Stimulated activated CD4-positive, alpha-beta T cell treated with anti-CD3 and anti-CD28 coated beads, Interleukin-1b, Interleukin-23, amount 100 ng/mL, for 4 hours (primary cell): ENCODE measurements around the gene LSAMP.

ENCODE experiments used
- DNase-seq, 2 donors: peaks; one replicate each; pipeline ENCODE4 v3.0.0-alpha.2; 2020; ENCODE audit warnings: low read depth in 2 of 2

LSAMP gene

DNA sequence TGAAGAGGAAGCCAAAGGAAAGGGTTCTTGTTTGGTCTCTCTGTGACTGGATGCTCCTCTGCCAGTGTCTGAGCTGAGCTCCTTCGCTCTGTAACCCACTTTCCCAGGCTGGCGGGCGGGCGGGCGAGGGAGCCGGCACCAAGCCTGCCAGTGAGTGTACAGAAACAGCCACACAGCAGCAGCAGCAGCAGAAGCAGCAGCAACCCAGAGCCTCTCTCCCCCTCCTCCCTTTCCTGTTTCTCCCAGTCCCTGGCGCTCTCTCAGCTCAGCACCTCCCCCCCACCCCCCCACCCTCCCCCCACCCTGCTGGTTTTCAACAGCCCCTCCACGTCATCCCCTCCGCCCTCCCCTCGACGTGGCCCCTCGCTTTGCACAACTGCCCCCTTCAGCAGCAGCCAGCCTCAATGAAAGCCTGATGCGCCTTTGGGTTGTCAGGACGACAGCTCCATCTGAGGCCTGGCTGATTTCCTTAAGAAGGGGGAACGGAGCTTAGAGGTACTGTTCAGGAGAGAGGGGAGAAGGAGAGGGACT is at the start of gene LSAMP:
Gene LSAMP (minus strand): TSS at position 177 of the 531 bp plus-strand sequence.
- DNase-seq = no peak

DNA sequence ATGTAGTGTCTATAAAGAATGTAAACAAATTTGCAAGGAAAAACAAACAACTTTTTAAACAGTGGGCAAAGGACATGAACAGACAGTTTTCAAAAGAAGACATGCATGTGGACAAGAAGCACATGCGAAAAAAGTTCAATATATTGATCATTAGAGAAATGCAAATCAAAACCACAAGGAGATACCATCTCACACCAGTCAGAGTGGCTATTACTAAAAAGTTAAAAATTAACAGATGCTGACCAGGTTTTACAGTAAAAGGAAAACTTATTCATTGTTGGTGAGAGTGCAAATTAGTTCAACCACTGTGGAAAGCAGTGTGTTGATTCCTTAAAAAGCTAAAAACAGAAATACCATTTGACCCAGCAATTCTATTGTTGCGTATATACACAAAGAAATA is 47.1 kb upstream of the LSAMP start:
- DNase-seq = no peak

DNA sequence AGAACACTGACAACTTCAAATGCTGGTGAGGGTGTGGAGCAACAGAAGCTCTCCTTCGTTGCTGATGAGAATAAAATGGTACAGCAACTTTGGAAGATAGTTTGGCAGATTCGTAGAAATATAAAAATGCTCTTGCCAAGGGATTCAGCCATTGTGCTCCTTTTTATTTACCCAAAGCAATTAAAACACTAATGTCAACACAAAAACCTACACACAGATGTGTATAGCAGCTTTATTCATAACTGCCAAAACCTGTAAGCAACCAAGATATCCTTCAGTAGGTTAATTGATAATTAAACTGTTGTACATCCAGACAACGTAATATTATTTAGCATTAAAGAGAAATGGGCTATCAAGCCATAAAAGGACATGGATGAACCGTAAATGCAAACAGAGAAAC is 37.8 kb upstream of the LSAMP start:
- DNase-seq = no peak

DNA sequence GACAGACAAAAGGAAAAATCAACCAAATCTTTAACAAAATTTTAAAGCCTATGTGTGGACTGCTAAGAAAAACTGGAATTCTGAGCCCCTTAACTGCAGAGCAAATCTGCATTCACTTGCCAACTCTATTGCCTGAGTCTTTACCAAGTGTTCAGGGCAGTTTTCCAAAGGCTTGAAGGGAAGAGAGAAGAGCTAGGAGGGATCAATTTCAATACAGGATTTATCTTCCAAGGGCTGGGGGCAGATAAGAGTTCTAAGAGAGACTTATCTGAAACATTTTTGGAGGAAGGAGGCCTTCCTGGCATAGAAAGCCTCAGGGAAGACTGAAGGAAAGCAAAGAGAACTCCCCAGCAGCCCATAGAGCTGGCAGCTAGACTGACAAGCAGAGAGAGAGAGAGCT is 31.4 kb upstream of the LSAMP start:
- no peak for DNase-seq

DNA sequence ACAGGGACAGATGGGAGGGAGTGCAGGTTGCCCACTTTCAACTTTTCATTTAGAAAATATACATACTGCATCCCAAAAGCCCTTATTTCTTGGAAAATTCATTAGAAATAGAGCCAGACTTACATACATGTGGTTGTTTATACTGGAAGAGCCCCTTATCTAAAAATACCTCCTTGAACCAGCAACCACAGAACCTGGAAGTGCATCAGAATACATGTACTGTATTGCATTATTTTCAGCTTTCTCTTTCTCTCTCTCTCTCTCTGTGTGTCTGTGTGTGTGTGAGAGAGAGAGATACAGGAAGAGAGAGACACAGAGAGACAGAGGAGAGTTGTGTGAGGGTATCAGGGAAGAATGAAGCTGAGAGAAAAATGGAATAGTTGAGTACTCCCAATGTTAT is 29.5 kb upstream of the LSAMP start:
- DNase-seq = no peak

DNA sequence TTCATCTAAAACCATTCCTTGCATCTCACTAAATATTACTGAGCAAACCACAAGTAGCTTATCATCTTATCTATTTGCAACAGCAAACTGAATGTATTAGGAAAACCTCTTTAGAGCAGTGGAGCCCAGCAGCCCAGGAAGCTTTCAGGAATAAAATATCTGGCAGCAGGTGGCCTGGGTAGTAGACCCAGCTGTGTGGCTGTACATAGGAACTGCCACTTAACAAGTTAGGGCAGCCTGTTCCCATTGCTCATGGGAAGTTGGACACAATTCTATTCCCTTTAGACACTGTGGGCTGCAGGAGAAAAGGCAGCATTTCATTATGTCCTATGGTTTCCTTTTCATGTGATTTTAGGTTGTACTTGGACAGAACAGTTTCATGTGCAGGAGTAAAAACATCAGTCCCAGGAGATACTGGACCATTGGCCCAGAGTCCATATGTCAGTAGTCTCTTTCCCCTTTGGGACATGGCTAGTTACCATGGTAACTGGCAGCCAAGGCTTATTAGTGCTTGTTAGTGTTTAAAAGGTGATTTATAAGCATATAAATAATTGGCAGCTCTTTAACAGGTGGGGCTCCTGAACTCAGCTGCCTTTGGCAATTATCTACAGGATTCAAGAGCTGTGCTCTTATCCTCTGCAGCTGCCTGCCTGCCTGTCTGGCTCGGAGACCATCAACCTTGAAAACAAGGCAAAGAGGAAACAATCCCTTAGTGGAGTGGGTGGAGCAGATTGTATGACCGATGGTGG is 28.9 kb upstream of the LSAMP start:
- DNase-seq = no peak

DNA sequence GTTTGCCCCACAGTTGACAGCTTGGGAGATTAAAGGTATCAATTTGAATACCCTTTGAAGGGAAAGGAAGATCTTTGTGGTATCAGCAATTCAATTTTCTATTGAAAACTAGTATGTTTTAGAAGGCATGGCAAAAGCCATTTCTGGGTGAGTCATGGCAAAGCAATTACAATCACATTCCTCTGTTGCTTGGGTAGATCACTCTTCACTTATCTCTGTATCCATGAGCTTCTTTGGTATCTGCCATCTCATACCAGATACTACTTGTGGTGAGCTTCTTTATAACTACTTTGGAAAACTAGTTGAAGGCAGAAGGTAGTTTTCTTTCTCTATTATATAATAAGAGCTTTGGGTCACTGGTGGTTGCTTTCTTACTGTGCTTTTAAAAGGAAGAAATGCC is 28.3 kb upstream of the LSAMP start:
- no peak for DNase-seq

DNA sequence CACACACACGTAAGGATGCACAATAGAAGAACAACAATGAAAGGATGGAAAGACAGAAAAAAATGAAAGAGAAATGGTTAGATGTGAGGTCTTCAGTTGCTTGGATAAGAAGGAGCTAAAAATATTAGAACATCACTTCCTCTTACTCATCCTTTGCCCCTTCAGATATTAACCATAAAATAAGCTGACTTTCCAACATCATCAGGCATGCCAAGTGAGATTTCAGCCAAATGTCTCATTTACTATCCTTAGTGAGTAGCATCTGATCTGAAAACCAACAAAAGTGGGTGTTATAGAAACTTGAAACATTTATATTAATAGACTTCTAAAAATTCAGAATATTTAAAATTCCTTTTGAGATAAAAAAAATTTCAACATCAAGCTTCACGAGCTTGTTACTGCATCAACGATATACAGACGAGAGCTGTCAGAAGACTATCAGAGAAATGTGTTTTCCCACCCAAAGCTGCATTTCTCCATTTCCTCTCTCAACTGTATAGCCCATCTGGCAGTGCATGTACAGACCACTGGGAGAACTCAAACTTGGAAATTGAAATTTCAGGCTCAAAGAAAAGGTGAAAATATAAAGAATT is 25.4 kb upstream of the LSAMP start:
- DNase-seq = no peak

DNA sequence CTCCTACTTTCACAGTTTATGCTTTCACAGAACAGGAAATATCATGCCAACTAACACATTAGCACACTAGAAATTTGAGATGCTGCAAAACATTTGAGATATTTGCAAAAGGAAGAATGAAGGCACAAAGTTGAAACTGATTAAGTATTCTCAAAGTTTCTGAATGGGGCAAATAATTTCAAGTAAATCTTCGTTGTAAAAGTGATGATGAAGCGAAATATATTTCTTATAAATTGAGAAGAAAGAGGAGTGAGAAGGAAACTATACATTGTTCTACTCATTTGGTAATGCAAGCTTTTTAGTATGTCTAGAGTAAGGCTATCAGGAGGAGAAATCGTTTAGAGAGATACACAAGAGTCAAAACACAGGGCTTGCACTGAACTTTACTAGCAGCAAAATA is 24.3 kb upstream of the LSAMP start:
- DNase-seq = no peak

DNA sequence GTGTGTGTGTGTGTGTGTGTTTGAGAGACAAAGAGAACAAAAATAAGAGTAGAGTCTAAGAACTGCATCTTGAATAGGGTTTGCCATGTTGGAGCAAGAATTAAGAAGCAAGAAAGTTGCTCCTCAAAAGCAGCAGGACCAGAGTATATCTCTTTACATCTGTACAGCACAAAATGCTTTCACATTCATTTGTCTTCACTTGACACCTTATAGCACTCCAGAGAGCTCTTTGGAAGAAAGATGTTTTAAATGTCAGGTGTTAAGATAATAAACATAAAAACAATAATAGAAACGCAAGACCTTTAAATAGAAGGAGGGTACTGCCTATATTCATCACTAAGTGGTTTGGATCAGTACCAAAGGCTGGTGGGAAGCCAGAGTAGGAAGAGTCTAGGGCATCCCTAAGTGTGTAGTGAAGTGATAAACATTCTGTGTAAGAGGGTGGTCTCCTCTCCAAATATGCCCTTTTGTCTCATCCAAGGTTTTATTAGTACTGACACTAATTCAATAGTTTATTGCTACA is 19.1 kb upstream of the LSAMP start:
- DNase-seq = no peak

DNA sequence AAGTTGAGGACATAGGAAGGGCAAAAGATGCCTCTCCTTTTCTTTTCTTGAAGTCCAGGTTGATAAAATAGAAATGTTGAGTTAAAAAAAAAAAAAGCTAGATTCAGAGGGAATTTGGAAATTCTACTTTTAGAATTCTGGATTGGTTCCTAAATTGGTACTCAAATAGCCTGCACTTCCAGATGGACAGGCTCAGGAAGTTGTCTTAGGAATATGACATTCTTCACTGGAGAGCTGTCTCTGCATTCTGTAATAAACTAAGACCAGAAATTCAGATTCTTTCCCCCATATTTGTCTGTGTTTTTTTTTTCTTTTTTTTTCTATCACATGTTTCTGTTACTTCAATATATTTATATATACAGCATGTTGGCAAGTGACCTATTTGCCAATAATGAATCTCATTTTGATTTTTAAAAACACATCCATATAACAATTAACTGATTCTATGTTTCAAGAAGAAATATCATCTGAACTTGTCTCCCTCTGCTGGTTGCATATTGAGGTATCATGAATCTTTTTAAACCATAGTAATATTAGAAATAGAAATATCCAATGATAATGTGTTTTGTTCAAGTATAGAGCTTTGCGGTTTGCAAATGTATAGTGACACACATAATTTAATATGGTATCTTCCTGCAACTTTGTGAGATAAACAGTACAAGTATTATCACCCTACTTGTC is 8.5 kb upstream of the LSAMP start:
- no peak for DNase-seq

DNA sequence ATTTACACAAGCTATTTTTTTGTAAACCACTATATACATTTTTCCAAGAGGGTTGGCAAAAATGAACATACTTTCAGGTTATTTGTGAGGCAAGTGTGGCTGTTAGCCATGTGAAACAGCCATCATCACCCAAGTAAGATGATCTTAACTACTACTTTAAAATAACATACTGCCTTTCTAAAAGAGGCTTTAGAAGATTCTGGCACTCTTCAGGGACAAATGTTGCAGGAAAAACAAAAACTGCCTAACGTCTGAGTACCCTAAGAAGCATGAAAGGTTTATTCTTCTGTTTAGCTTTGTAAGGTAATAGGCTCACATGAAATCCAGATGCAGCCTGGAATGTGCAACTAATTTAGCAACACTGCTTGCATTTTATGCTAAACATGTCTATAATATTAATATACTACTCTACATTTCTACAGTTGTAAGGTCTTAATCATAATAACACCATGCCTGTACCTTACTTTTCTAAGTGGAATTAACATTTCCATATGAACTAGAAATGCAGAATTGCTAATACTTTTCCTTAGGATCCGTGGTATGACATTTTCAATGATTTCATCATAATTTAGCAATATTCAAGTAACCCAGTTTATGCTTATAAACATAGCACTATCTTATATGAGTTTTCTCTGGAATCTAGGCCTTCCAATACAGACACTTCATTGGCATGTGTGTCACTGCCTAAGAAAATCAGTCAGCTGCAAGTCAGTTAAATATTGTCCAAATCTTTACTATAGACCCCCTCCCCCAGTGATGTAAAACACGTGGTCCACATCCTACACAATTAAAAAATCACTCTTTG is 4.5 kb upstream of the LSAMP start:
- DNase-seq = no peak

DNA sequence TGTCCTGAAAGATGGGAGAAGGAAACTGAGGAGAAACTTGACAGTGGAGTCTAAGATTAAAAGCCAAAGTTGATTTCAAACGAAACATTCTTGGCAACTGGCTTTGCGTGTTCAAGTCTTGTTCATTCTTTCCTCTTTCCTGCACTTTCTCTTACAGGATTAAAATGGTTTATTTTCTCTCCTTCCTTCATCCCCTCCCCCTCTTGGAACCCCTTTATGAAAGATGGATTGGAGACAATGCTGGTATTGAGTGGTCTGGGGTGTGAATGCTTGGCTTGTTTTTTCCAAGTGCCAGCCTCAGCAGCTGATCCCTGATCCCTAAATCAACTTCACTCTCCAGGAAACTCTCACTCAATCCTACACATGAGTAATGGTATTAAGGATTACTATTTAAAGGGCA is 703 bp upstream of the LSAMP start:
- DNase-seq = no peak

DNA sequence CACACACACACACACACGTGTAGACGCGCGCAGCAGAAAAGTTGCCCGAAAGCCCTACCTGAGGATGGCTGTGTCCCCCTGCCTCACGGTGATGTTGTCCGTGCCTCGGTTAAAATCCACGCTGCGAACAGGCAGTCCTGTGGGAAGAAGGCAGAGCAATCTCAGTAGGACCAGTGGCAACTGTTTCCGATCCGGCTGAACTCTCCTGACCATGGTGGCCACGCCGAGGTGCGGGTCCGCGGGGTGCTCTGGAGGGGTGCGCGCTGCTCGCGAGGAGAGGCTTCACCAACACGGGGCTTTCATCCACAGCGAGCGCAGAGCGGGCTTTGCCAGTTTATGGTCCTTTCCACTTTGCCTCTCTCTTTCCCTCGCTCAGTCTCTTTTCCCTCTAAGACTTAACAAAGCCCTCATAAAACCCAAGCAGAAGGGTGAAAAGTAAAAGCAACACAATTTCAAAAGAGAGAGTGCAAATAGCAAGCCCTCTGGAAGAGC is 422 bp downstream of the LSAMP start:
- DNase-seq = no peak

DNA sequence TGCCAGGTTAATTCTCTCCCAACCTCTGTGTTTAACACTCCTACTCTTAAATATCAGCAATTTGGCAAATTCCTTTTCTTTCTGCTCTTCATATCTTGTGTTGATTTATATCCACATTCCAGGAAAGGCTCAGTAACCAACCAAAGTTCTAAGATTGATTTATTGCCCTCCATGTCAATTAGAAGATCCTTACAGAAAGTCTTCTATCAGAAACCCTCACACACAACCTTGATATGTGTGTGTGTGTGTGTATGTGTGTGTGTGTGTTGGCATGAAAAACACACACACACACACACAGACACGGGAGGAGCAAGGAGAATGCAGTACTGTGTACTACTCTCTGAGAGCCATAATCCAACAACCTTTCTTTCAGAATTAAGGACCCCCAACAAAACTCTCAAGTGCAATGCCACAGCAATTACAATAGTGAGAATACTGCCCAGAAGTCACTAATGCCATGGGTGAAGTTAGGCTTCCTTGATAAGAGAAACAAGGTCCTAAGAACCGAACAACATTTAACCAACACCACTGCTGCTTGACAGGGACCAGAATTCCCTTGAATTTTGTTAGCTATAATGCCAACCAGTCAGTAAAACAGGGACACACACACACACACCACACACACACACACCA is 1.1 kb downstream of the LSAMP start:
- DNase-seq = no peak

DNA sequence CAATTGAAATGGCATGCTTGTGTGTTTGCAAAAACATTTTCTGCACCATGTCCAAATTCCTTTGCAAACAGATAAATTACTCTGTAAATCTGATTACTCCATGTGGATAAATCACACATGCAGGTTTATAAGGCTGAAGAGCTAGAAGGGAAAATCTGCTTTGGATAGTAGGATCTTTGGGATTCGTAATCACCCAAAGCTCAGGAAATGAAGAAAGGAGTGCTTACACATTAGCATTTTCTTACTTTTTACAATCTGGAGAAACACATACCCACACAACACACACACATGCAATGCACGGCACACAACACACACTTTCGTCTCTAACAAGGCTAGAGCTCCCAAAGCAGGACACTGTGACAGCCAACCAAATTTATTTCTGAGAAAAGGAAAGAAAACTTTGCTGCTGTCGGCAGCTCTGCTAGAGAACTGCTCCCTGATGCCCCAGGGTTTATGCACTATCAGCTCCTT is 2.1 kb downstream of the LSAMP start:
- no peak for DNase-seq

DNA sequence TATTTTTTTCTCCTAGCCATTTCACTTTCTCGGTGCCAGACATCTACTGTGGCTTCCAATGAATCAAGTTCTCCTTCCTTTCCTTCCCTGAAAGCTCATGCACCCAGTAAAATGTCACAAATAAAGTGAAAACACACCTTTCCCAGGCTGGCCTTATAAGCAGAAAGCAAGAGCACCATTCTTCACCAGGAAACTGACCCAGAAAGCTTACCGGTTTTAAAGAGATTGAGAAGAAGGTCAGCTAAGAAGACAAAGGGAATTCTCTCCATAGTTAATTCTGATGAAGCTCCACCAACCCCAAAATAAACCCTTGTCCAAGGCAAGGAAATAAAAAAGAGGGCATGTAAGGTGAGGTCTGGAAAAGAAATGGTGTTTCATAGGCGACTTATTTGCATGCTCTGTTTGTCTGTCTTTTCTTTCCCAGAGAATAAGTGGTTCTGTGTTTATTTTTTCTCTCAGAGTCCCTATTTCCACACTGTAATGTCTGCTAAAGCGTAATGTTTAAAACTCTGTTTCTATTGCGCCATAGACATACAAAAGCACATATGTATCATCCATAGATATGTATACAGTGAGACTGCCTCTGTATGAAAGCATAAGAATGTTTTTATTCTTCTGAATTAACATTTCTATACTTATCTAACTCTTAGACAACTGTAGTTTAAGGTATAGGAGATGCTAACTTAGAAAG is 2.8 kb downstream of the LSAMP start:
- no peak for DNase-seq

DNA sequence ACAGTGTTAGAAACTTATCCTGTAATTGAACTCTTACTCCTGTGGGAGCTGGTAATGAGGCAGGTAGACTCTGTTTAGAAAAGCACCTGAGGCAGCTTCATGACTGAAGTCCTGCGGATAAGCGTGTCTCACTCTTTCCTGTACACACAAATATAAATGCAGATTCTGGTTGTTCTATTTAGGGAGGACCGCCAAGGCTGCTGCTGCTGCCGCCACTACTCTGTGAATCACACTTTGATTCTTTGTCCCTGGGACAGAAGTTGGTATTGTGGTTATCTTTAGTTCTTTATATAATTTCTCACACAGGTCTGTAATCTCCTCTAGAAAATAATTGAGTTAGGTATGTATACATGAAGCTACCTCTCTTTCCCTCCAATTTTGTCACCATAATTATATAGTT is 3.6 kb downstream of the LSAMP start:
- DNase-seq = no peak

DNA sequence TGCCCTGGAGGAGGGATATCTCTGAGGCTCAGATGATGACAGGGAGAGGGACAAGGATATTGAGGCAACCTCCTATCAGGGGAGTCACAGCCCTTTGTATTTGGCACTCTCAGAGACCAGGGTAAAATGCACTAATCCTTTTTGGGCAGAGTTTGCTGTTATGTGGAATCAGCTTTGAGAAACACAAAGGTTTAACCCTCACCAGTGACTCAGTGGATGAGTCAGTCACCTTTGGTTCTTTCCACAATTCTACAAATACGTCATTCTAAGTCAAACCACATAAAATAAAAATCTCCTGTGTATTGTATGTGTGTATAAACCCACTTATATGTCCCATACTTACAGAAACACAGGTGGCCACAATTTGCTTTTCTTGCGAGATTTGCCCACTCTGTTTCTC is 5.1 kb downstream of the LSAMP start:
- DNase-seq = no peak

DNA sequence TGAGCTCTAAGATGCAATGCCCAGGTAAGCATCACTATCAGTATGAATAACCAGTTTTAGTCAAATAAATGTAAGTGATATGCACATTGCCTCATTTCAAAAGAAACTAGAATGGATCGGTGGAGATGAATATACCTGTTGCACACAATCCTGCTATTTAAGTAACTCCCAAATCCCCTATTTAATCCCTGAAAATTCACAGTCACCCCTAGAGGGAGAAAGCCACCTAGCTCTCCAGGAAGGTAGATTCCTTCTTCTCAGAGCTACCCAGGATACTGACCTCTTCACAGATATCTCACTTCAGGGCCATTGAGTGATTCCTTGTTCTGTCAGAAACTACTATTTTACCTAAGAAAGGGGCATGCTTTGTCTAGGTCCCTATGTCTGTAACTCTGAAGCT is 11.7 kb downstream of the LSAMP start:
- no peak for DNase-seq

DNA sequence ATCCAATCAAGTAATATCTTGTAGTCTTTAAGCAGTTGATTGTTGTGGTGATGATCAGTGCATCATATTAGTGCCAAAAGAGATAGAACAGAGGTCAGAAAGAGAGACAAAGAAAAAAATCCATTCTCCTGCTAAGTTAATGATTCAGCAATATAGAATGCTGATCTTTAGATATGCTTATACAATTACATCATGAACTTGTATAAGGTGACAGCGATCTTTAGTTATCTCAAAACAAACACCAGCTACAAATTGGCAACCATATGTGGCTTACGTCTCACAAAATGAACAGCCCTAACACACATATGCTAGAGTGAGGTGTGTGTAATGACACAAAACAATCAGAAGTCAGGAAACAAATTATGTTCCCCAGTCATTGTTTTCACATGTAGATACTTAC is 12.5 kb downstream of the LSAMP start:
- DNase-seq = no peak
